ENCODE results near the gene STON2. TPM values are rescaled to one million over a fixed set of nuclear protein-coding genes. Genes with fewer than 3 reads are reported as not detected.

The STON2 gene
- 0.15 TPM for polyA plus RNA-seq (2012; ENCODE audit: missing spikeins)

- FAIRE-seq (no peak), DNase-seq (ENCODE audit: insufficient read length) (no peak)
Measured at GRCh38 chr14:81400202-81400678, at the start of gene STON2. TSS of gene STON2 (minus strand) at chr14:81400324. CDS start at chr14:81398382, 1,942 bp downstream.

GRCh38 chr14:81449576-81449975 lies 49.5 kb upstream of the STON2 start:
- no peak for DNase-seq (ENCODE audit: insufficient read length)
- TF ChIP-seq POLR2AphosphoS5 (IDR thresholded peaks at IDR 0.05; ENCODE audit: low read depth, low read length): no peak
- no peak for TF ChIP-seq POLR2A (IDR thresholded peaks at IDR 0.05; ENCODE audit: low read depth, low read length)
- TF ChIP-seq TAF1 (IDR thresholded peaks at IDR 0.05; ENCODE audit: borderline replicate concordance, low read depth, low read length): no peak
- FAIRE-seq: no peak

More at GRCh38 chr14:81400202-81400678, at the start of gene STON2:
- TF ChIP-seq TAF1 (IDR thresholded peaks at IDR 0.05; ENCODE audit: borderline replicate concordance, low read depth, low read length) (no peak), POLR2A (IDR thresholded peaks at IDR 0.05; ENCODE audit: low read depth, low read length) (no peak), POLR2AphosphoS5 (IDR thresholded peaks at IDR 0.05; ENCODE audit: low read depth, low read length) (no peak)

- TF ChIP-seq POLR2AphosphoS5 (IDR thresholded peaks at IDR 0.05; ENCODE audit: low read depth, low read length) (no peak), POLR2A (IDR thresholded peaks at IDR 0.05; ENCODE audit: low read depth, low read length) (no peak), TAF1 (IDR thresholded peaks at IDR 0.05; ENCODE audit: borderline replicate concordance, low read depth, low read length) (no peak)
- no peak for FAIRE-seq
- no peak for DNase-seq (ENCODE audit: insufficient read length)
Measured at GRCh38 chr14:81449114-81449513, 49.0 kb upstream of the STON2 start.

- TF ChIP-seq POLR2AphosphoS5 (IDR thresholded peaks at IDR 0.05; ENCODE audit: low read depth, low read length): no peak
- TF ChIP-seq POLR2A (IDR thresholded peaks at IDR 0.05; ENCODE audit: low read depth, low read length): no peak
- no peak for TF ChIP-seq TAF1 (IDR thresholded peaks at IDR 0.05; ENCODE audit: borderline replicate concordance, low read depth, low read length)
- DNase-seq (ENCODE audit: insufficient read length): no peak
- FAIRE-seq: no peak
Measured at GRCh38 chr14:81447021-81447764, 47.1 kb upstream of the STON2 start.

GRCh38 chr14:81446279-81447007 lies 46.3 kb upstream of the STON2 start:
- TF ChIP-seq POLR2AphosphoS5 (IDR thresholded peaks at IDR 0.05; ENCODE audit: low read depth, low read length) (no peak), TAF1 (IDR thresholded peaks at IDR 0.05; ENCODE audit: borderline replicate concordance, low read depth, low read length) (no peak), POLR2A (IDR thresholded peaks at IDR 0.05; ENCODE audit: low read depth, low read length) (no peak)
- no peak for FAIRE-seq
- DNase-seq (ENCODE audit: insufficient read length): no peak

- TF ChIP-seq POLR2AphosphoS5 (IDR thresholded peaks at IDR 0.05; ENCODE audit: low read depth, low read length): no peak
- TF ChIP-seq TAF1 (IDR thresholded peaks at IDR 0.05; ENCODE audit: borderline replicate concordance, low read depth, low read length): no peak
- no peak for TF ChIP-seq POLR2A (IDR thresholded peaks at IDR 0.05; ENCODE audit: low read depth, low read length)
- DNase-seq (ENCODE audit: insufficient read length): no peak
- FAIRE-seq: no peak
Measured at GRCh38 chr14:81441626-81442134, 41.6 kb upstream of the STON2 start.

- TF ChIP-seq POLR2AphosphoS5 (IDR thresholded peaks at IDR 0.05; ENCODE audit: low read depth, low read length): no peak
- no peak for TF ChIP-seq TAF1 (IDR thresholded peaks at IDR 0.05; ENCODE audit: borderline replicate concordance, low read depth, low read length)
- TF ChIP-seq POLR2A (IDR thresholded peaks at IDR 0.05; ENCODE audit: low read depth, low read length): no peak
- DNase-seq (ENCODE audit: insufficient read length) (no peak), FAIRE-seq (no peak)
Measured at GRCh38 chr14:81440041-81440440, 39.9 kb upstream of the STON2 start.

GRCh38 chr14:81437244-81437643 lies 37.1 kb upstream of the STON2 start:
- FAIRE-seq: no peak
- TF ChIP-seq TAF1 (IDR thresholded peaks at IDR 0.05; ENCODE audit: borderline replicate concordance, low read depth, low read length) (no peak), POLR2A (IDR thresholded peaks at IDR 0.05; ENCODE audit: low read depth, low read length) (no peak), POLR2AphosphoS5 (IDR thresholded peaks at IDR 0.05; ENCODE audit: low read depth, low read length) (no peak)

GRCh38 chr14:81436296-81437138 lies 36.4 kb upstream of the STON2 start:
- FAIRE-seq: no peak
- TF ChIP-seq TAF1 (IDR thresholded peaks at IDR 0.05; ENCODE audit: borderline replicate concordance, low read depth, low read length) (no peak), POLR2AphosphoS5 (IDR thresholded peaks at IDR 0.05; ENCODE audit: low read depth, low read length) (no peak), POLR2A (IDR thresholded peaks at IDR 0.05; ENCODE audit: low read depth, low read length) (no peak)
- DNase-seq (ENCODE audit: insufficient read length): peak; percentile 52

More at GRCh38 chr14:81437244-81437643, 37.1 kb upstream of the STON2 start:
- DNase-seq (ENCODE audit: insufficient read length): no peak

- no peak for FAIRE-seq
- DNase-seq (ENCODE audit: insufficient read length): peak; percentile 21
- TF ChIP-seq TAF1 (IDR thresholded peaks at IDR 0.05; ENCODE audit: borderline replicate concordance, low read depth, low read length) (no peak), POLR2AphosphoS5 (IDR thresholded peaks at IDR 0.05; ENCODE audit: low read depth, low read length) (no peak), POLR2A (IDR thresholded peaks at IDR 0.05; ENCODE audit: low read depth, low read length) (no peak)
Measured at GRCh38 chr14:81435391-81436295, 35.5 kb upstream of the STON2 start.

Data from GM12892 (cell line).